H9 (cell line): ENCODE measurements around the gene SLC9A5. TPM values are rescaled to one million over a fixed set of nuclear protein-coding genes. Genes with fewer than 3 reads are reported as not detected.

Experiments
- DNase-seq: peaks from one replicate; pipeline ENCODE4 v3.0.0-alpha.2; 2017
- H2AFZ ChIP-seq: one replicate; pipeline ENCODE4 v1.6.1; 2013; ENCODE audit warnings: mild to moderate bottlenecking, low read length, control low read depth, moderate library complexity
- H2AK5ac ChIP-seq: 2 replicates; pipeline ENCODE4 v1.6.1; 2013; ENCODE audit warnings: low read length, control low read depth, mixed read lengths; ENCODE audit not compliant: insufficient read length
- H2BK120ac ChIP-seq: one replicate; pipeline ENCODE4 v1.6.1; 2013; ENCODE audit warnings: low read depth, mild to moderate bottlenecking, low read length, control low read depth, inconsistent platforms; ENCODE audit not compliant: poor library complexity, severe bottlenecking
- H2BK12ac ChIP-seq: 2 replicates; pipeline ENCODE4 v1.6.1; 2013; ENCODE audit warnings: low read length, control low read depth, mixed read lengths, low read depth; ENCODE audit not compliant: insufficient read length
- H2BK15ac ChIP-seq: 2 replicates; pipeline ENCODE4 v1.6.1; 2013; ENCODE audit warnings: low read depth, low read length, control low read depth
- H2BK20ac ChIP-seq: one replicate; pipeline ENCODE4 v1.6.1; 2013; ENCODE audit warnings: low read depth, mild to moderate bottlenecking, low read length, control low read depth, inconsistent platforms; ENCODE audit not compliant: poor library complexity, severe bottlenecking
- H2BK5ac ChIP-seq: 2 replicates; pipeline ENCODE4 v1.6.1; 2013; ENCODE audit warnings: low read length, control low read depth, mixed read lengths; ENCODE audit not compliant: insufficient read length
- H3K14ac ChIP-seq: 2 replicates; pipeline ENCODE4 v1.6.1; 2013; ENCODE audit warnings: low read length, control low read depth; ENCODE audit not compliant: insufficient read depth
- H3K18ac ChIP-seq: 2 replicates; pipeline ENCODE4 v1.6.1; 2013; ENCODE audit warnings: low read depth, mild to moderate bottlenecking, mixed read lengths, low read length, control low read depth; ENCODE audit not compliant: insufficient read length
- H3K23ac ChIP-seq: 2 replicates; pipeline ENCODE4 v1.6.1; 2013; ENCODE audit warnings: low read length, control low read depth, mixed read lengths, low read depth; ENCODE audit not compliant: insufficient read length
- H3K23me2 ChIP-seq: 2 replicates; pipeline ENCODE4 v1.6.1; 2013; ENCODE audit warnings: low read depth, mild to moderate bottlenecking, mixed read lengths, low read length, control low read depth; ENCODE audit not compliant: insufficient read length, poor library complexity, severe bottlenecking
- H3K27ac ChIP-seq: 2 replicates; pipeline ENCODE4 v1.5.1; 2013; ENCODE audit warnings: low read length, control low read depth, mixed read lengths, low read depth; ENCODE audit not compliant: insufficient read length
- H3K27me3 ChIP-seq: 2 replicates; pipeline ENCODE4 v1.6.1; 2013; ENCODE audit warnings: low read length, control low read depth, inconsistent platforms; ENCODE audit not compliant: insufficient read depth
- H3K4ac ChIP-seq: 2 replicates; pipeline ENCODE4 v1.6.1; 2013; ENCODE audit warnings: low read depth, mild to moderate bottlenecking, control low read depth, inconsistent platforms, low read length, moderate library complexity
- H3K4me1 ChIP-seq: 2 replicates; pipeline ENCODE4 v1.6.1; 2013; ENCODE audit warnings: low read length, control low read depth, inconsistent platforms; ENCODE audit not compliant: insufficient read depth
- H3K4me2 ChIP-seq: 2 replicates; pipeline ENCODE4 v1.6.1; 2013; ENCODE audit warnings: low read length, control low read depth, mixed read lengths; ENCODE audit not compliant: insufficient read length, insufficient read depth
- H3K56ac ChIP-seq: 2 replicates; pipeline ENCODE4 v1.6.1; 2013; ENCODE audit warnings: low read depth, mild to moderate bottlenecking, mixed read lengths, low read length, control low read depth; ENCODE audit not compliant: insufficient read length
- H3K79me1 ChIP-seq: 2 replicates; pipeline ENCODE4 v1.6.1; 2013; ENCODE audit warnings: low read depth, mild to moderate bottlenecking, moderate library complexity, low read length, control low read depth, inconsistent platforms; ENCODE audit not compliant: insufficient read depth, poor library complexity, severe bottlenecking
- H3K79me2 ChIP-seq: 2 replicates; pipeline ENCODE4 v1.6.1; 2013; ENCODE audit warnings: low read length, control low read depth, inconsistent platforms; ENCODE audit not compliant: insufficient read depth
- H3K9ac ChIP-seq: 2 replicates; pipeline ENCODE4 v1.6.1; 2013; ENCODE audit warnings: low read length, control low read depth, mixed read lengths; ENCODE audit not compliant: insufficient read length; ENCODE audit errors: extremely low read depth
- H3K9me3 ChIP-seq: one replicate; pipeline ENCODE4 v1.6.1; 2013; ENCODE audit warnings: low read depth, low read length, inconsistent platforms; ENCODE audit not compliant: control insufficient read depth
- H3T11ph ChIP-seq: one replicate; pipeline ENCODE4 v1.6.1; 2013; ENCODE audit warnings: mild to moderate bottlenecking, low read length, control low read depth, inconsistent platforms
- H4K20me1 ChIP-seq: one replicate; pipeline ENCODE4 v1.6.1; 2013; ENCODE audit not compliant: control insufficient read depth, insufficient read length, insufficient read depth
- H4K5ac ChIP-seq: 2 replicates; pipeline ENCODE4 v1.6.1; 2013; ENCODE audit warnings: low read depth, mild to moderate bottlenecking, mixed read lengths, low read length, control low read depth; ENCODE audit not compliant: insufficient read length
- H4K8ac ChIP-seq: replicated peaks from 2 replicates; pipeline ENCODE4 v1.6.1; 2013; ENCODE audit warnings: low read length, control low read depth, mixed read lengths, low read depth; ENCODE audit not compliant: insufficient read length
- H4K91ac ChIP-seq: 2 replicates; pipeline ENCODE4 v1.6.1; 2013; ENCODE audit warnings: low read depth, mild to moderate bottlenecking, moderate library complexity, mixed read lengths, low read length, control low read depth; ENCODE audit not compliant: insufficient read length
- H3K27ac Mint-ChIP-seq, 3 experiments: 2 replicates in 2 of 3; 3 replicates in 1 of 3; pipeline ENCODE4 v1.8.0; 2020 to 2021; ENCODE audit warnings: mixed read lengths in 3 of 3, mild to moderate bottlenecking in 1 of 3, moderate library complexity in 1 of 3
- H3K27me3 Mint-ChIP-seq: 2 replicates; pipeline ENCODE4 v1.8.0; 2021; ENCODE audit warnings: low read depth, mild to moderate bottlenecking, moderate library complexity, mixed read lengths
- H3K36me3 Mint-ChIP-seq, 3 experiments: 2 replicates in 2 of 3; 3 replicates in 1 of 3; pipeline ENCODE4 v1.8.0; 2020 to 2021; ENCODE audit warnings: low read depth in 3 of 3, mixed read lengths in 3 of 3; ENCODE audit not compliant: insufficient read depth in 1 of 3
- H3K4me1 Mint-ChIP-seq, 2 experiments: 2 replicates each; pipeline ENCODE4 v1.8.0; 2020; ENCODE audit warnings: mixed read lengths in 2 of 2
- H3K4me3 Mint-ChIP-seq, 2 experiments: 2 replicates in 1 of 2; 3 replicates in 1 of 2; pipeline ENCODE4 v1.8.0; 2020 to 2021; ENCODE audit warnings: mild to moderate bottlenecking in 2 of 2, mixed read lengths in 2 of 2, moderate library complexity in 1 of 2
- H3K9me3 Mint-ChIP-seq, 2 experiments: 2 replicates in 1 of 2; 3 replicates in 1 of 2; pipeline ENCODE4 v1.8.0; 2020; ENCODE audit warnings: mild to moderate bottlenecking in 2 of 2, mixed read lengths in 2 of 2, moderate library complexity in 1 of 2
- WGBS: extraction: QIAGEN DNeasy Blood & Tissue Kit; methylation state at CpG from one replicate; pipeline ENCODE4 v1.1.7; 2013; ENCODE audit warnings: missing lambda C conversion rate, low lambda C conversion rate, mixed read lengths; ENCODE audit not compliant: insufficient read length; ENCODE audit errors: extremely low coverage; 5-methylcytosine and 5-hydroxymethylcytosine counted together
- total RNA-seq: library from RNA; stranded (reverse); gene quantifications from 2 replicates; pipeline ENCODE4 v1.2.1, GENCODE V29; 2021
- TF ChIP-seq, protein P1 (sequence below): fragments of 200-600 bp; sonication (generic); conservative IDR thresholded peaks from 3 replicates; pipeline ENCODE4 v1.8.0; 2021; ENCODE audit warnings: antibody characterized with exemption, mild to moderate bottlenecking

The SLC9A5 gene
- total RNA-seq, 1 experiment from 2014 or later = 9.1 TPM

DNA sequence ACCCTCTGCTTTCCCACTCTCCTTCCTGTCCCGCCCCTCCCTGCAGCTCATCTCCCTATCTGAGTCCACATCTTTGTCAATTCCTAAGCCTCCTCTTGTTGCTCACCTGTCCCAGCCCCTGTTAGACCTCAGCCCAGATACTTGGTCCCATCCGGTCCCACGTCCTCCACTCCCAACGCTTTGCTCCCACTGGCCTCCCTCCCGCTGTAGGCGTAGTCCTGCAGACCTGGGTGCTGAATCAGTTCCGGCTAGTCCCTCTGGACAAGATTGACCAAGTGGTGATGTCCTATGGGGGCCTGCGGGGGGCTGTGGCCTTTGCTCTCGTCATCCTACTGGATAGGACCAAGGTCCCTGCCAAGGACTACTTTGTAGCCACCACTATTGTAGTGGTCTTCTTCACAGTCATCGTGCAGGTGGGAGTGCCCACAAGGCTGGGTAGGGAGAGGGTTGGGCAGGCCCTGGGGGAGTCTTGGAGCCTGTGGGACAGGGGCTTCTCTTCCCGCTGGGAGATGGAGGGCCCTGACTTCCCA is 8.0 kb downstream of the SLC9A5 start:
- H3K14ac ChIP-seq = no peak overlapping the region; the same call in 1 of the 2 replicates
- H2BK120ac ChIP-seq = no peak overlapping the region
- no peak overlapping the region for H3K4ac ChIP-seq
- no peak overlapping the region for H3K23ac ChIP-seq
- no peaks in the 10 kb centered on the region for H3K79me1 ChIP-seq
- H3T11ph ChIP-seq = no peak overlapping the region
- H3K56ac ChIP-seq = no peak overlapping the region
- no peak overlapping the region for H4K5ac ChIP-seq
- Mint-ChIP-seq H3K27ac (peak overlapping the region in 1 of 3 experiments; percentile 28; a peak in 1 of 7 replicates), H3K9me3 (no peaks in the 10 kb centered on the region), H3K4me3 (no peak overlapping the region), H3K27me3 (no peaks in the 10 kb centered on the region; the same call in 1 of the 2 replicates), H3K36me3 (peaks cover 0 to 21% (median 0%) of the 10 kb centered on the region in 3 experiments; a peak in 4 of 7 replicates), H3K4me1 (no peaks in the 10 kb centered on the region)
- DNase-seq = no peak
- WGBS = no CpG with 5 or more reads among the region's 11 CpGs
- no peak overlapping the region for H3K27ac ChIP-seq
- H2BK12ac ChIP-seq = no peak overlapping the region
- no peak overlapping the region for H3K4me2 ChIP-seq
- H3K9me3 ChIP-seq = no peaks in the 10 kb centered on the region
- H3K27me3 ChIP-seq = no peaks in the 10 kb centered on the region
- no peaks in the 10 kb centered on the region for H3K79me2 ChIP-seq
- H2BK5ac ChIP-seq = no peak overlapping the region
- H3K4me1 ChIP-seq = no peaks in the 10 kb centered on the region
- no peak overlapping the region for H3K9ac ChIP-seq
- H2AFZ ChIP-seq = no peak overlapping the region
- no peak overlapping the region for H3K18ac ChIP-seq
- H4K91ac ChIP-seq = no peak overlapping the region
- H4K20me1 ChIP-seq = no peaks in the 10 kb centered on the region
- H2BK15ac ChIP-seq = no peak overlapping the region
- no peak overlapping the region for H2AK5ac ChIP-seq
- no peaks in the 10 kb centered on the region for H3K23me2 ChIP-seq
- H4K8ac ChIP-seq = no peak overlapping the region
- no peak overlapping the region for H2BK20ac ChIP-seq
- TF ChIP-seq, protein P1, sequence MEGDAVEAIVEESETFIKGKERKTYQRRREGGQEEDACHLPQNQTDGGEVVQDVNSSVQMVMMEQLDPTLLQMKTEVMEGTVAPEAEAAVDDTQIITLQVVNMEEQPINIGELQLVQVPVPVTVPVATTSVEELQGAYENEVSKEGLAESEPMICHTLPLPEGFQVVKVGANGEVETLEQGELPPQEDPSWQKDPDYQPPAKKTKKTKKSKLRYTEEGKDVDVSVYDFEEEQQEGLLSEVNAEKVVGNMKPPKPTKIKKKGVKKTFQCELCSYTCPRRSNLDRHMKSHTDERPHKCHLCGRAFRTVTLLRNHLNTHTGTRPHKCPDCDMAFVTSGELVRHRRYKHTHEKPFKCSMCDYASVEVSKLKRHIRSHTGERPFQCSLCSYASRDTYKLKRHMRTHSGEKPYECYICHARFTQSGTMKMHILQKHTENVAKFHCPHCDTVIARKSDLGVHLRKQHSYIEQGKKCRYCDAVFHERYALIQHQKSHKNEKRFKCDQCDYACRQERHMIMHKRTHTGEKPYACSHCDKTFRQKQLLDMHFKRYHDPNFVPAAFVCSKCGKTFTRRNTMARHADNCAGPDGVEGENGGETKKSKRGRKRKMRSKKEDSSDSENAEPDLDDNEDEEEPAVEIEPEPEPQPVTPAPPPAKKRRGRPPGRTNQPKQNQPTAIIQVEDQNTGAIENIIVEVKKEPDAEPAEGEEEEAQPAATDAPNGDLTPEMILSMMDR = no peak
